Measurements from ENCODE around the gene ANO7.

ANO7 gene

DNA sequence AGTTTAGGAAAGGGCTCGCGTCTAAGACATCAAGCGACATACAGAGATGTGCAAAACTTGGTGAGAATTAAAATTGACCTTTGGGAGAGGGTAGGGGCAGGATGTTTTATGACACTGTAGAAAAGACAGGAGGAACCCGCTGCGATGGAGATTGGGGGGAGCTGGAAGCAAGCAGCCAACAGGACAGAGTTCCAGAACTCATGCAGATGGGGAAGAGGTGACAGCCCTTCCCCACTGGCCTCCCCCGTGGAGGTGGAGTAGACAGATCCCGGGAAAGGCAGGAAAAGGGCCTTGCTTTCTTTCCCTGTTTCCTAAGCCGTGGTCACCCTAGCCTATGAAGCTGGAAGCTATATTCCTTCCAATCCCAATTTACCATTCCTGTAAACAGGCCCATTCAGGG lies 39.1 kb downstream of the ANO7 start:
- POLR2A ChIA-PET: no interaction called here
- Histone ChIP-seq H3K4me1 (ENCODE audit: control extremely low read depth in 1 of 4, control insufficient read depth in 4 of 4, insufficient read depth in 4 of 4, low read length in 3 of 4) (peaks cover 0 to 8% (median 0%) of the 10 kb centered on the region in 4 experiments), H3K9me3 (ENCODE audit: control extremely low read depth in 1 of 5, control insufficient read depth in 4 of 5, insufficient read depth in 2 of 5, low read depth in 1 of 5, low read length in 4 of 5) (no peaks in the 10 kb centered on the region), H3K27ac (ENCODE audit: insufficient read depth in 1 of 2, low read depth in 1 of 2, low read length in 2 of 2, poor library complexity in 1 of 2, severe bottlenecking in 2 of 2) (no peak overlapping the region), H3K27me3 (replicated peaks in 2 of 5; ENCODE audit: control insufficient read depth in 4 of 5, insufficient read depth in 5 of 5, low read length in 4 of 5) (no peaks in the 10 kb centered on the region), H3K36me3 (ENCODE audit: control insufficient read depth in 4 of 4, insufficient read depth in 4 of 4, low read length in 3 of 4) (peaks cover 7 to 65% (median 54%) of the 10 kb centered on the region in 4 experiments), H3K4me3 (ENCODE audit: control insufficient read depth in 1 of 7, extremely low read depth in 1 of 7, insufficient read depth in 4 of 7, low read depth in 2 of 7, low read length in 6 of 7) (no peak overlapping the region)
- CTCF ChIA-PET: interaction anchor here (1.1 kb wide), 1 partner anchor 9 kb away, joined by 4 read pairs; no protein-coding TSS in a partner anchor
- DNase-seq: no peak
- WGBS (ENCODE audit: insufficient coverage): 100% methylated on average over 5 of the region's 8 CpGs

DNA sequence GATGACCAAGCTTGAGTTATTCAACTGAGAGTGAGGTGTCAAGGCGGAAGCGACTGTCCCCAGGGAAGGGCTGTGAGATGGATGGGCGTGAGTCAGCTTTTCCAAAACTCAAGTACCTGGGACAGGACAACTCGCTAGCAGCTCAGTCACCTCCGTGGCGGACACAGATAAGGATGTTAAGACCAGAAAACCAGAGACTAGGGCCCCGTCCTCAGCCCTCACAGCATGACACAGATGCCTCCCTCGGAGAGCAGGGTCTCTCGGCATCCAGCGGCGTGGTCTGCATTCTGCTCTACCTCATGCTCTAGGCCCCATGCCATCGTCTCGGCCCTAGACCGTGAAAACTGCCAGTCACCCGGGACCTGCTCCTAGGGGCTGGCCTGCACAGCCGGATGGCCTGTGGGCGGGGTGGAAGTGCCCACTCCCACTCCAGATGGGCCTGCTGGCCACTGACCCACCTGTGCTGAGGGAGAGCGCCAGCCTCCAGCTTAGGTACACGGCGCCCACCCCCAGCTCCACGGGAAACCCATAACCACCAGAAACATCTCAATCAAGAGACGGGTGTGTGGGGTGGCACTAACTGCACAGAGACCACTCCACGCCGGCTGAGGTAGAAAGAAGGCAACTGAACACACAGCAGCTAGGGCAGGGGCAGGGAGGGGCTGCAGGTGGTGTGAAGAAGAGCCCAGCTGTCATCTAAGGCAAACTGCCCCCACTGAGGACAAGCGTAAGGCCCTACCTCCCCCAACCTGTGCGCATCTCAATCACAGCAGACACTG lies 39.8 kb downstream of the ANO7 start:
- H3K27ac ChIP-seq (ENCODE audit: insufficient read depth in 1 of 2, low read depth in 1 of 2, low read length in 2 of 2, poor library complexity in 1 of 2, severe bottlenecking in 2 of 2): no peak overlapping the region
- H3K9me3 ChIP-seq (ENCODE audit: control extremely low read depth in 1 of 5, control insufficient read depth in 4 of 5, insufficient read depth in 2 of 5, low read depth in 1 of 5, low read length in 4 of 5): no peaks in the 10 kb centered on the region
- no peaks in the 10 kb centered on the region for H3K27me3 ChIP-seq (replicated peaks in 2 of 5; ENCODE audit: control insufficient read depth in 4 of 5, insufficient read depth in 5 of 5, low read length in 4 of 5)
- POLR2A ChIA-PET: no interaction called here
- CTCF ChIA-PET: interaction anchor here (1.1 kb wide), 1 partner anchor 9 kb away, joined by 4 read pairs; no protein-coding TSS in a partner anchor
- peaks cover 0 to 5% (median 0%) of the 10 kb centered on the region in 4 experiments for H3K4me1 ChIP-seq (ENCODE audit: control extremely low read depth in 1 of 4, control insufficient read depth in 4 of 4, insufficient read depth in 4 of 4, low read length in 3 of 4)
- WGBS (ENCODE audit: insufficient coverage): 98% methylated on average over 12 of the region's 26 CpGs
- DNase-seq: no peak
- peaks cover 7 to 71% (median 60%) of the 10 kb centered on the region in 4 experiments for H3K36me3 ChIP-seq (ENCODE audit: control insufficient read depth in 4 of 4, insufficient read depth in 4 of 4, low read length in 3 of 4)
- H3K4me3 ChIP-seq (ENCODE audit: control insufficient read depth in 1 of 7, extremely low read depth in 1 of 7, insufficient read depth in 4 of 7, low read depth in 2 of 7, low read length in 6 of 7): no peak overlapping the region

DNA sequence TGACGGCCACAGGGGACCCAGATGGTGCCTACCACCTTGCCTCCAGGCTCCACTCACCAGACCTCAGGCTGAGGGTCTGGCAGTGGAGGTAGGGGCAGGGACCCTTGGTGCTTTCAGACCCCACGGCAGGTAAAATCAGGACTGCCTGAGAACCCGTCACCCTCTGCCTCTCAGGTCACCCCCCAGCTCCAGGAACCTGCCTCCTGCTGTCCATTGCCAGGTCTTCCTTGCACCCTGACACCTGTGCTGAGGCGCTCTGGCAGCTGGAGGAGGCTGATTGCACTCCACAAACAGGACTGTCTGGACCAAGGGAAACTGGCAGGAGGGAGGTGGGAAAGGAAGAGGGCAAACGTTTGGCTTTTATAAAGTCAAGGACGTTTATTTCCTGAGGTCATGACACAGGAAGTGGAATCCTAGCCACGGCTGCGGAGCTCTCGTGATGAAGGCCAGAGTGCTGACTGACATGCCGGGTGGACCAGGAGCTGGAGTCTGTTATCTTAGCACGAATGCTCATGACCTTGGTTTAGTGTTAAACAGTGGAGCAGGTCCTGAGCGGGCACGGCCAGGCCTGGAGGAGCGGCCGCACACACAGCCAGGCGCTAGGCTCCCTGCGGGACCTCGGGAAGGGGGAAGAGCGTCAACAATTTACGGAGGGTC lies 40.5 kb downstream of the ANO7 start:
- Histone ChIP-seq H3K4me1 (ENCODE audit: control extremely low read depth in 1 of 4, control insufficient read depth in 4 of 4, insufficient read depth in 4 of 4, low read length in 3 of 4) (no peaks in the 10 kb centered on the region), H3K27ac (ENCODE audit: insufficient read depth in 1 of 2, low read depth in 1 of 2, low read length in 2 of 2, poor library complexity in 1 of 2, severe bottlenecking in 2 of 2) (no peak overlapping the region), H3K27me3 (replicated peaks in 2 of 5; ENCODE audit: control insufficient read depth in 4 of 5, insufficient read depth in 5 of 5, low read length in 4 of 5) (no peaks in the 10 kb centered on the region), H3K9me3 (ENCODE audit: control extremely low read depth in 1 of 5, control insufficient read depth in 4 of 5, insufficient read depth in 2 of 5, low read depth in 1 of 5, low read length in 4 of 5) (no peaks in the 10 kb centered on the region), H3K4me3 (ENCODE audit: control insufficient read depth in 1 of 7, extremely low read depth in 1 of 7, insufficient read depth in 4 of 7, low read depth in 2 of 7, low read length in 6 of 7) (no peak overlapping the region), H3K36me3 (ENCODE audit: control insufficient read depth in 4 of 4, insufficient read depth in 4 of 4, low read length in 3 of 4) (peaks cover 7 to 79% (median 67%) of the 10 kb centered on the region in 4 experiments)
- POLR2A ChIA-PET: no interaction called here
- WGBS (ENCODE audit: insufficient coverage): 89% methylated on average over 17 of the region's 20 CpGs
- DNase-seq: no peak
- CTCF ChIA-PET: no interaction called here

DNA sequence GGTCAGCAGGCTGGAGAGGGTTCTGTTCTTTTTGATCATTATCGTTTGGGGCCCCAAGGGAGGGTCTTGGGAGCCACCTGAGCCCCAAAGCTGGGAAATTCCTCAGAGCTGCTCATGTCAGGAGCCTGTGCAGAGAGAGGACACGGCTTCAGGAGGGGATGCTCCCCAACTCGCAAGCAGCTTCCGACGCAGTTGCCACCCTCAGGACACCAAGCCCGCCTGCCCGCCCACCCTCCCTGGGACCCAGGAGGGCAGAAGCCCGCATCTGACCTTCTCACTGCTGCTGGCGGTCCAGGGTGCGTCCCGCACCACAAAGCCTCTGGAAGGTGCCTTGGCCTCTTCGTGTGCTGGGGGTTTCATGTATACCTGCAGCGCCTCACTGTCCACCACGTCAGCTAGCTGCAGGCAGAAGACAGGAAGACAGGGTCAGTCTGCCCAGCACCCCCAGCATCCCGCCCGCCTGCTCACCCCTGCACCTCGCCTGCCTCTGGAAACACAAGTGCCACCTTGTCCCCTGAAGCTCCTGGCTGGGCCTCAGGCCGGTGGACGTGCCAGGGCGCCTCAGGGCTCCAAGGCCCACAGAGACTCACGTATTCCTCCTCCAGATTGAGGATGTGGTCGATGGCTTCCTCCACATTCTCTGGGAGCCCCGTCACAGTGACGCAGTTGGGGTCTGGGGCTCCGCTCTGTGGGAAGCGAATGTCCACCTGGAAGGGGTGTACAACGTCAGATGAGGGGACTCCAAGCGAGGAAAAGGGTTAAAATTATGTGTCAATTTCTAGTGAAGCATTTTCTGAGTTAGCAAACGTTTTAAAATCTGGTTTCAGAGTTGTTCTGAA lies 41.3 kb downstream of the ANO7 start:
- 95% methylated on average over 26 of the region's 29 CpGs for WGBS (ENCODE audit: insufficient coverage)
- H3K4me3 ChIP-seq (ENCODE audit: control insufficient read depth in 1 of 7, extremely low read depth in 1 of 7, insufficient read depth in 4 of 7, low read depth in 2 of 7, low read length in 6 of 7): no peak overlapping the region
- DNase-seq: no peak
- no peaks in the 10 kb centered on the region for H3K9me3 ChIP-seq (ENCODE audit: control extremely low read depth in 1 of 5, control insufficient read depth in 4 of 5, insufficient read depth in 2 of 5, low read depth in 1 of 5, low read length in 4 of 5)
- CTCF ChIA-PET: no interaction called here
- peaks cover 11 to 83% (median 74%) of the 10 kb centered on the region in 4 experiments for H3K36me3 ChIP-seq (ENCODE audit: control insufficient read depth in 4 of 4, insufficient read depth in 4 of 4, low read length in 3 of 4)
- no peaks in the 10 kb centered on the region for H3K4me1 ChIP-seq (ENCODE audit: control extremely low read depth in 1 of 4, control insufficient read depth in 4 of 4, insufficient read depth in 4 of 4, low read length in 3 of 4)
- H3K27ac ChIP-seq (ENCODE audit: insufficient read depth in 1 of 2, low read depth in 1 of 2, low read length in 2 of 2, poor library complexity in 1 of 2, severe bottlenecking in 2 of 2): no peak overlapping the region
- H3K27me3 ChIP-seq (replicated peaks in 2 of 5; ENCODE audit: control insufficient read depth in 4 of 5, insufficient read depth in 5 of 5, low read length in 4 of 5): no peaks in the 10 kb centered on the region
- POLR2A ChIA-PET: no interaction called here

DNA sequence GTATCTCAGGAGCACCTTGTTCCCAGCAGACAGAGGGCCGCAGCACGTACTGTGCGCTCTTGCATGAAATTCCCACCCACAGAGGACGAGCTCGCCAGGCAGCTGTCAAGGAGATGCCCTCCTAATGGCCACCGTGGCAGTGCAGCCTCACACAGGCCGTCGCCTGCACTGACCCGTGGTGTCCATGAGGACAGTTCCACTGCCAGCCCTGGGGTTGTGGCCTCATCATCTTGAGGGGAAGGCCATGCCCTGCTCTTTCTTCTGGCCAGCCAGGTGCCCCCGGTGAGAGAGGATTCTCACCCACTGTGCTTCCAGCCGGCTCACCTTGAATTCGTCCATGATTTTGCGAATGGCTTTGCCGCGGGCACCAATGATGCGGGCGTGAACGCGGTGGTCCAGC lies 42.0 kb downstream of the ANO7 start:
- Histone ChIP-seq H3K27ac (ENCODE audit: insufficient read depth in 1 of 2, low read depth in 1 of 2, low read length in 2 of 2, poor library complexity in 1 of 2, severe bottlenecking in 2 of 2) (no peak overlapping the region), H3K4me3 (ENCODE audit: control insufficient read depth in 1 of 7, extremely low read depth in 1 of 7, insufficient read depth in 4 of 7, low read depth in 2 of 7, low read length in 6 of 7) (no peak overlapping the region), H3K9me3 (ENCODE audit: control extremely low read depth in 1 of 5, control insufficient read depth in 4 of 5, insufficient read depth in 2 of 5, low read depth in 1 of 5, low read length in 4 of 5) (no peaks in the 10 kb centered on the region), H3K27me3 (replicated peaks in 2 of 5; ENCODE audit: control insufficient read depth in 4 of 5, insufficient read depth in 5 of 5, low read length in 4 of 5) (no peaks in the 10 kb centered on the region), H3K4me1 (ENCODE audit: control extremely low read depth in 1 of 4, control insufficient read depth in 4 of 4, insufficient read depth in 4 of 4, low read length in 3 of 4) (no peaks in the 10 kb centered on the region), H3K36me3 (ENCODE audit: control insufficient read depth in 4 of 4, insufficient read depth in 4 of 4, low read length in 3 of 4) (peaks cover 13 to 87% (median 78%) of the 10 kb centered on the region in 4 experiments)
- CTCF ChIA-PET: interaction anchor here (0.8 kb wide), 1 partner anchor 58 kb away, joined by 3 read pairs; no protein-coding TSS in a partner anchor
- 96% methylated on average over 19 of the region's 19 CpGs for WGBS (ENCODE audit: insufficient coverage)
- POLR2A ChIA-PET: no interaction called here
- no peak for DNase-seq

DNA sequence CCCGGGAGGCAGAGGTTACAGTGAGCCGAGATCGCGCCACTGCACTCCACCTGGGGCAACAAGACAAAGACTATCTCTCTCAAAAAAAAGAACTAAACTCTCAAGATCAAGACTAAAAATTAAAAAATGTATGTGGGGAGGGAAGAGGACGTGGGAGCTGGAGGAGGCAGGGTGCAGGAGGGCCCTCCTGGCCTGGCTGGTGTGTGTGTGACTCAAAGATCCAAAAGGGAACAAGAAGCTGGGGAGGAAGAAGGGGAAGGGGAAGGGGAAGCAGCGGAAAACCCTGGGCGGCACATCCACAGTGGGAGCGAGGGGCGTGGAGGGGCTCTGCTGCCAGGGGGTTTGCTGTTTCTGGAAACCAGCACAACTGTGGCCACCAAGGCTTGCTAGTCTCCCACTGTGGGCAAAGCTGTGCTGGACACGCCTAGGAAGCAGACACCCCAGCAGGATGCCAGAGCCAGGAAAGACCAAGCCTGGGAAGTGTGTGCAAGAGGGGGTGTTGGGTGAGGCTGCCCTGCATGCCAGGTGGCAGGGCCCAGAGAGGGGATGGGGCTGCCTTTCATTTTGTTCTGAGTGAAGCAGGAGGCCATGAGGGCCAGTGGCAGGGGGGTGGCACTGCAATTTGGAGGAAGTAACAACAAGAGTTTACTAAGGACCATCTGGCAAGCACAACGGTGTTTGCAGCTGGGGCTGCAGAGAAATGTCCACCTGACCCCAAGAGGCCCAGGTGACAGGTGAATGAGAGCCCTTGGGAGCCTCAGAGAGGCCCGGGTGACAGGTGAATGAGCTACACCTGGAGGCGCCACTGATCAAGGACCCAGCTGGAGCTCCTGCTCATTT lies 44.5 kb downstream of the ANO7 start:
- POLR2A ChIA-PET: no interaction called here
- 97% methylated on average over 9 of the region's 13 CpGs for WGBS (ENCODE audit: insufficient coverage)
- Histone ChIP-seq H3K36me3 (ENCODE audit: control insufficient read depth in 4 of 4, insufficient read depth in 4 of 4, low read length in 3 of 4) (peaks cover 11 to 94% (median 82%) of the 10 kb centered on the region in 4 experiments), H3K27me3 (replicated peaks in 2 of 5; ENCODE audit: control insufficient read depth in 4 of 5, insufficient read depth in 5 of 5, low read length in 4 of 5) (no peaks in the 10 kb centered on the region), H3K9me3 (ENCODE audit: control extremely low read depth in 1 of 5, control insufficient read depth in 4 of 5, insufficient read depth in 2 of 5, low read depth in 1 of 5, low read length in 4 of 5) (no peaks in the 10 kb centered on the region), H3K4me1 (ENCODE audit: control extremely low read depth in 1 of 4, control insufficient read depth in 4 of 4, insufficient read depth in 4 of 4, low read length in 3 of 4) (no peaks in the 10 kb centered on the region), H3K27ac (ENCODE audit: insufficient read depth in 1 of 2, low read depth in 1 of 2, low read length in 2 of 2, poor library complexity in 1 of 2, severe bottlenecking in 2 of 2) (no peak overlapping the region), H3K4me3 (ENCODE audit: control insufficient read depth in 1 of 7, extremely low read depth in 1 of 7, insufficient read depth in 4 of 7, low read depth in 2 of 7, low read length in 6 of 7) (no peak overlapping the region)
- CTCF ChIA-PET: interaction anchor here (1.0 to 1.3 kb wide), 3 partner anchors 9 to 18 kb away, joined by 3 read pairs; no protein-coding TSS in a partner anchor
- no peak for DNase-seq

Measured in common myeloid progenitor, CD34-positive (primary cell).